Lower leg skin (tissue), 3 donors: ENCODE results near the gene GAST.

Experiments
- CTCF ChIP-seq, 3 donors: fragments of 450-650 bp; IDR thresholded peaks; one replicate each; pipeline ENCODE4 v1.5.1; 2016; ENCODE audit warnings: antibody characterized with exemption in 3 of 3, mild to moderate bottlenecking in 3 of 3, moderate library complexity in 2 of 3
- POLR2A ChIP-seq, 2 donors: fragments of 450-650 bp; IDR thresholded peaks; one replicate each; pipeline ENCODE4 v1.6.1; 2016 to 2017; ENCODE audit warnings: antibody characterized with exemption in 2 of 2, mild to moderate bottlenecking in 1 of 2, moderate library complexity in 1 of 2

DNA sequence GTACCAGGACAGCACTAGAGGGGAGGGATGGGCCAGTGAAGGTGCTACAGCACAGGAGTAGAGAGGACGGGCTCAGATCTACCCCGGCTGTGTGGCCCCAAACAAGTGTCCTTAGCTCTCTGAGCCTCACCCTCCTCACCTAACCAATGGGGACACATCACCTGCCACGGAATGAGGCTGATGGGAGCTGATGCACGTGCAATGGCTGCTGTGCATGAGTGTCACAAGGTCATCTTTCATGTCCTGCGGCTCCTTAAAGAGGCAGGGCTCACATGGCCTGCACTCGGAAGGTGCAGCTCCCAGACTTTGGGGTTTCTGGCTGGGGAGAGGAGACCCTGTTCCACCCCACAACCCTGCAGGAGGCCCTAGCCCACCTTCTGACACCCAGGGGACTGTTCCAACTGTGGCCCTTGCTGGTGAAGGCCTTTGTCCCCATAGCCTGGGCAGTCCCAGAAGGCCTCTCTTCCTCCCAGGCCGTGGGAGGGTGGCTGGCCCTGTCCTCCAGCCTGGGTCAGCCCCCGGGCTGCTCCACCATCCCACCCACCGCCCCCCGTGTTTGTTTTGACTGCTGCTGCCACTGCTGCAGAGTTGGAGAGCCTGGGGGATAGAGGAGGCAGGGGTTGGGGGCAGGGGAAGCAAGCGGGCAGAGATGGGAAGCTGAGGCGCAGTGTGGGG, 11.8 kb downstream of the GAST start:
- TF ChIP-seq CTCF (IDR thresholded peaks at IDR 0.05) (no peak), POLR2A (IDR thresholded peaks at IDR 0.05) (no peak)
